SK-N-SH (cell line): ENCODE data around the gene COL12A1. TPM values are rescaled to one million over a fixed set of nuclear protein-coding genes. Genes with fewer than 3 reads are reported as not detected.

Experiments
- CTCF ChIA-PET: fragments of 300-600, 350-600 bp; formaldehyde crosslinking; extraction: SDS; loops from one replicate; lab custom pipeline; 2021; lab: Yijun Ruan, JAX
- POLR2A ChIA-PET: fragments of 350-600 bp; sonication (Branson Sonifier 250); formaldehyde crosslinking; extraction: SDS; loops from one replicate; lab custom pipeline; 2020; ENCODE audit warnings: antibody characterized with exemption, inconsistent platforms; lab: Yijun Ruan, JAX
- DNase-seq: peaks from one replicate; pipeline ENCODE4 v3.0.0; 2012
- H2AFZ ChIP-seq: fragments of 200-600 bp; sonication (generic); 2 replicates; pipeline ENCODE4 v1.8.1; 2016; ENCODE audit warnings: antibody characterized with exemption, mild to moderate bottlenecking, low read depth
- H3F3A ChIP-seq: fragments of 200-600 bp; sonication (generic); replicated peaks from 2 replicates; pipeline ENCODE3; 2016; ENCODE audit warnings: antibody characterized with exemption, mild to moderate bottlenecking; ENCODE audit not compliant: insufficient read depth
- H3K27ac ChIP-seq, 2 experiments: fragments of 200-500 bp in 1 of 2; fragments of 200-600 bp in 1 of 2; sonication (Bioruptor generic) in 1 of 2; sonication (generic), shearing (Covaris generic) in 1 of 2; 2 replicates each; pipeline versions ENCODE4 v1.5.1 to v1.6.1; 2014 to 2016; ENCODE audit warnings: low read depth in 2 of 2, inconsistent platforms in 1 of 2, low read length in 1 of 2, mild to moderate bottlenecking in 1 of 2, mixed read lengths in 1 of 2
- H3K27me3 ChIP-seq: fragments of 200-600 bp; sonication (generic), shearing (Covaris generic); 2 replicates; pipeline ENCODE4 v1.6.1; 2016; ENCODE audit warnings: mixed run types; ENCODE audit not compliant: insufficient read depth
- H3K36me3 ChIP-seq, 2 experiments: fragments of 200-500 bp in 1 of 2; fragments of 200-600 bp in 1 of 2; sonication (Bioruptor generic) in 1 of 2; sonication (generic) in 1 of 2; replicated peaks in 1 of 2; 2 replicates each; pipeline versions ENCODE3 to v1.5.1; 2014 to 2016; ENCODE audit warnings: low read length in 1 of 2, mild to moderate bottlenecking in 1 of 2; ENCODE audit not compliant: insufficient read depth in 2 of 2, control insufficient read depth in 1 of 2
- H3K4me1 ChIP-seq, 2 experiments: fragments of 200-500 bp in 1 of 2; fragments of 200-600 bp in 1 of 2; sonication (Bioruptor generic) in 1 of 2; sonication (generic), shearing (Covaris generic) in 1 of 2; 2 replicates each; pipeline versions ENCODE4 v1.5.1 to v1.6.1; 2014 to 2016; ENCODE audit warnings: low read depth in 1 of 2, low read length in 1 of 2, mixed run types in 1 of 2; ENCODE audit not compliant: insufficient read depth in 2 of 2, control insufficient read depth in 1 of 2
- H3K4me2 ChIP-seq: fragments of 200-600 bp; sonication (generic), shearing (Covaris generic); 2 replicates; pipeline ENCODE4 v1.6.1; 2017; ENCODE audit warnings: mixed run types
- H3K4me3 ChIP-seq, 2 experiments: fragments of 200-500 bp in 1 of 2; fragments of 200-600 bp in 1 of 2; sonication (Bioruptor generic) in 1 of 2; sonication (generic), shearing (Covaris generic) in 1 of 2; 2 replicates each; pipeline versions ENCODE4 v1.5.1 to v1.8.1; 2014 to 2016; ENCODE audit warnings: low read depth in 2 of 2, inconsistent platforms in 1 of 2, low read length in 1 of 2, mild to moderate bottlenecking in 1 of 2, mixed read lengths in 1 of 2, moderate library complexity in 1 of 2
- H3K79me2 ChIP-seq: fragments of 200-600 bp; sonication (generic); 2 replicates; pipeline ENCODE4 v1.8.1; 2017; ENCODE audit warnings: mild to moderate bottlenecking; ENCODE audit not compliant: insufficient read depth
- H3K9ac ChIP-seq: fragments of 200-600 bp; sonication (generic); 2 replicates; pipeline ENCODE4 v1.6.1; 2017; ENCODE audit warnings: mixed run types
- H3K9me2 ChIP-seq: fragments of 200-600 bp; sonication (generic); 2 replicates; pipeline ENCODE4 v1.6.1; 2017; ENCODE audit warnings: mixed run types
- H3K9me3 ChIP-seq: fragments of 200-600 bp; sonication (generic); 2 replicates; pipeline ENCODE4 v1.6.1; 2017; ENCODE audit warnings: mixed run types, mild to moderate bottlenecking, moderate library complexity
- H4K20me1 ChIP-seq: fragments of 200-600 bp; sonication (generic); 2 replicates; pipeline ENCODE4 v1.6.1; 2017; ENCODE audit warnings: mild to moderate bottlenecking, mixed run types; ENCODE audit not compliant: insufficient read depth
- CTCF ChIP-seq: fragments of 200-600 bp; sonication (generic); IDR thresholded peaks from 2 replicates; pipeline ENCODE4 v1.6.1; 2017; ENCODE audit warnings: antibody characterized with exemption, mild to moderate bottlenecking, moderate library complexity
- ELF1 ChIP-seq: IDR thresholded peaks from 2 replicates; pipeline ENCODE4 v1.4.0; 2012
- FOXM1 ChIP-seq: IDR thresholded peaks from 2 replicates; pipeline ENCODE4 v1.4.0; 2012; ENCODE audit warnings: low read depth, mild to moderate bottlenecking
- IRF3 ChIP-seq: fragments of 150-350 bp; IDR thresholded peaks from 2 replicates; pipeline ENCODE4 v1.6.1; 2016; ENCODE audit warnings: mild to moderate bottlenecking, low read depth, low read length
- MAX ChIP-seq: IDR thresholded peaks from 2 replicates; pipeline ENCODE4 v1.4.0; 2012; ENCODE audit warnings: low read depth
- MEF2A ChIP-seq: IDR thresholded peaks from 2 replicates; pipeline ENCODE4 v1.4.0; 2012; ENCODE audit warnings: low read depth, borderline replicate concordance
- MXI1 ChIP-seq: IDR thresholded peaks from 2 replicates; pipeline ENCODE4 v1.6.1; 2012; ENCODE audit warnings: mild to moderate bottlenecking, low read depth, low read length, improper control_type of control experiment
- NFIC ChIP-seq: IDR thresholded peaks from 2 replicates; pipeline ENCODE4 v1.4.0; 2012; ENCODE audit warnings: borderline replicate concordance
- NRF1 ChIP-seq: IDR thresholded peaks from 2 replicates; pipeline ENCODE4 v1.6.1; 2012; ENCODE audit warnings: low read depth, mild to moderate bottlenecking, low read length
- PBX3 ChIP-seq: IDR thresholded peaks from 2 replicates; pipeline ENCODE4; 2012
- RAD21 ChIP-seq: IDR thresholded peaks from 2 replicates; pipeline ENCODE4 v1.6.1; 2012; ENCODE audit warnings: mild to moderate bottlenecking, low read length
- REST ChIP-seq: IDR thresholded peaks from 2 replicates; pipeline ENCODE4 v1.6.1; 2012; ENCODE audit warnings: mild to moderate bottlenecking, low read depth, low read length, moderate library complexity
- SMC3 ChIP-seq: IDR thresholded peaks from 2 replicates; pipeline ENCODE4 v1.6.1; 2012; ENCODE audit warnings: low read depth, low read length, improper control_type of control experiment
- TAF1 ChIP-seq: IDR thresholded peaks from 2 replicates; pipeline ENCODE4 v1.6.1; 2012; ENCODE audit warnings: low read depth, mild to moderate bottlenecking, low read length, moderate library complexity, borderline replicate concordance
- TEAD4 ChIP-seq: IDR thresholded peaks from 2 replicates; pipeline ENCODE4 v1.4.0; 2012; ENCODE audit warnings: mild to moderate bottlenecking, borderline replicate concordance; ENCODE audit not compliant: insufficient read depth
- YY1 ChIP-seq: IDR thresholded peaks from 2 replicates; pipeline ENCODE4 v1.4.0; 2012; ENCODE audit warnings: low read depth, mild to moderate bottlenecking
- WGBS: methylation state at CpG from one replicate; pipeline ENCODE4 v1.1.6; 2017; ENCODE audit warnings: low lambda C conversion rate; 5-methylcytosine and 5-hydroxymethylcytosine counted together
- polyA plus RNA-seq, 3 experiments: library from polyadenylated mRNA; depleted of rRNA; stranded (reverse); fragments of >200 nt; gene quantifications; 2 replicates each; pipeline ENCODE4 v1.2.3, GENCODE V29; 2012

Gene COL12A1
- polyA plus RNA-seq, 1 of the 3 experiments (the other 2 are of a cell fraction): 0.03 TPM

- H3K4me3 ChIP-seq: no peak overlapping the region
- CTCF ChIA-PET: no interaction called here
- no peak overlapping the region for H3K4me2 ChIP-seq
- H3K79me2 ChIP-seq: no peaks in the 10 kb centered on the region
- DNase-seq: no peak
- no peaks in the 10 kb centered on the region for H3F3A ChIP-seq
- H3K36me3 ChIP-seq: no peaks in the 10 kb centered on the region
- TF ChIP-seq YY1 (no peak), MEF2A (no peak), MXI1 (no peak), RAD21 (no peak), TAF1 (no peak), MAX (no peak)
- H3K9me2 ChIP-seq: no peaks in the 10 kb centered on the region
- 8% methylated on average over 2 of the region's 2 CpGs for WGBS
- POLR2A ChIA-PET: no interaction called here
- H3K9ac ChIP-seq: no peak overlapping the region
- peaks cover 5% of the 10 kb centered on the region; the same call in 1 of the 2 replicates for H3K27me3 ChIP-seq
- H3K4me1 ChIP-seq: no peaks in the 10 kb centered on the region
- no peak overlapping the region for H2AFZ ChIP-seq
- H4K20me1 ChIP-seq: no peaks in the 10 kb centered on the region
- no peak overlapping the region for H3K27ac ChIP-seq
- H3K9me3 ChIP-seq: no peaks in the 10 kb centered on the region
Observed at GRCh38 chr6:75113446-75113845, 92.4 kb downstream of the COL12A1 start.

GRCh38 chr6:75109765-75110164 lies 96.1 kb downstream of the COL12A1 start:
- H3K27me3 ChIP-seq: peaks cover 4% of the 10 kb centered on the region; the same call in 1 of the 2 replicates
- TF ChIP-seq TEAD4 (no peak), SMC3 (no peak), PBX3 (no peak), IRF3 (no peak), NRF1 (no peak), ELF1 (no peak), CTCF (no peak), RAD21 (no peak), MEF2A (no peak), NFIC (no peak), FOXM1 (no peak), REST (no peak)
- TF ChIP-seq, all 33 proteins: peak for 0
- Histone ChIP-seq H3K36me3 (no peaks in the 10 kb centered on the region), H3K79me2 (no peaks in the 10 kb centered on the region), H3F3A (no peaks in the 10 kb centered on the region), H3K4me2 (no peak overlapping the region), H3K9ac (no peak overlapping the region), H3K27ac (no peak overlapping the region), H3K4me3 (no peak overlapping the region), H3K9me2 (no peaks in the 10 kb centered on the region), H2AFZ (no peak overlapping the region), H4K20me1 (no peaks in the 10 kb centered on the region), H3K4me1 (no peaks in the 10 kb centered on the region), H3K9me3 (no peaks in the 10 kb centered on the region)
- POLR2A ChIA-PET: no interaction called here
- no peak for DNase-seq
- whole genome bisulfite sequencing: 9% methylated on average over 1 of the region's 1 CpG
- CTCF ChIA-PET: no interaction called here
